GM19043 (cell line): ENCODE results near the gene RAB8A.
"Not testable (repeated sequence)": the region's sequence is repeated elsewhere in the genome, so short reads cannot be mapped to it uniquely, and the experiment has no call there.

Experiments
- ATAC-seq: cut with Tn5 transposase; IDR thresholded peaks from one replicate; pipeline ENCODE4 v1.9.1; 2021; ENCODE audit warnings: low read depth; ENCODE audit not compliant: unreplicated experiment

Gene RAB8A

GRCh38 chr19:16106121-16106520 is 5.6 kb upstream of the RAB8A start:
- ATAC-seq: no peak

- no peak for ATAC-seq
Measured at GRCh38 chr19:16111909-16112752, 442 bp downstream of the RAB8A start.

- no peak for ATAC-seq
Measured at GRCh38 chr19:16112778-16113177, 1.1 kb downstream of the RAB8A start.

- ATAC-seq: no peak
Measured at GRCh38 chr19:16113727-16114126, 2.0 kb downstream of the RAB8A start.

GRCh38 chr19:16115301-16116039 is 3.8 kb downstream of the RAB8A start:
- ATAC-seq: no peak

GRCh38 chr19:16116067-16116466 is 4.4 kb downstream of the RAB8A start:
- no peak for ATAC-seq

- ATAC-seq: no peak
Measured at GRCh38 chr19:16117594-16118033, 5.9 kb downstream of the RAB8A start.

GRCh38 chr19:16118489-16119033 is 6.9 kb downstream of the RAB8A start:
- ATAC-seq: peak; percentile 79

GRCh38 chr19:16119075-16119857 is 7.6 kb downstream of the RAB8A start:
- not testable (repeated sequence) for ATAC-seq

GRCh38 chr19:16121141-16121540 is 9.5 kb downstream of the RAB8A start:
- ATAC-seq: no peak

GRCh38 chr19:16121967-16122366 is 10.3 kb downstream of the RAB8A start:
- ATAC-seq: no peak

GRCh38 chr19:16124953-16125352 is 13.3 kb downstream of the RAB8A start:
- no peak for ATAC-seq

- no peak for ATAC-seq
Measured at GRCh38 chr19:16125737-16126495, 14.2 kb downstream of the RAB8A start.

GRCh38 chr19:16127080-16127479 is 15.4 kb downstream of the RAB8A start:
- no peak for ATAC-seq

- ATAC-seq: no peak
Measured at GRCh38 chr19:16127776-16128371, 16.2 kb downstream of the RAB8A start.

GRCh38 chr19:16131648-16132047 is 20.0 kb downstream of the RAB8A start:
- ATAC-seq: no peak

GRCh38 chr19:16133818-16134217 is 22.1 kb downstream of the RAB8A start:
- no peak for ATAC-seq

- no peak for ATAC-seq
Measured at GRCh38 chr19:16134510-16134909, 22.8 kb downstream of the RAB8A start.

- no peak for ATAC-seq
Measured at GRCh38 chr19:16135430-16136127, 23.9 kb downstream of the RAB8A start.
